GM18951 (cell line): ENCODE data around the gene LPP.

Source experiments
- POLR2A ChIP-seq: IDR thresholded peaks from 4 replicates; pipeline ENCODE4 v1.6.1; 2011; ENCODE audit warnings: mild to moderate bottlenecking; ENCODE audit not compliant: insufficient read length, insufficient read depth; ENCODE audit errors: extremely low read depth
- in situ Hi-C: fragments of 300-500 bp; cut with MboI; formaldehyde crosslinking; loops from one replicate; pipeline ENCODE4 v1.12.0; 2022; ENCODE audit warnings: low sequenced_read_pairs, mixed read lengths, inconsistent platforms; ENCODE audit not compliant: unreplicated experiment

The LPP gene

GRCh38 chr3:188183452-188183851 lies 29.5 kb downstream of the LPP start:
- in situ Hi-C loops, result no loop called here

GRCh38 chr3:188184160-188184559 lies 30.2 kb downstream of the LPP start:
- in situ Hi-C loops, result no loop called here

More at GRCh38 chr3:188183452-188183851, 29.5 kb downstream of the LPP start:
- TF ChIP-seq POLR2A, result no peak

GRCh38 chr3:188184649-188185048 lies 30.7 kb downstream of the LPP start:
- in situ Hi-C loops, result no loop called here
- no peak for TF ChIP-seq POLR2A

More at GRCh38 chr3:188184160-188184559, 30.2 kb downstream of the LPP start:
- no peak for TF ChIP-seq POLR2A

GRCh38 chr3:188185717-188186251 lies 31.8 kb downstream of the LPP start:
- in situ Hi-C loops, result no loop called here
- no peak for TF ChIP-seq POLR2A

- no peak for TF ChIP-seq POLR2A
- in situ Hi-C loops, result no loop called here
These were observed 33.1 kb downstream of the LPP start for GRCh38 chr3:188187053-188187452.

- in situ Hi-C loops, result no loop called here
- TF ChIP-seq POLR2A, result no peak
These were observed 35.0 kb downstream of the LPP start for GRCh38 chr3:188188911-188189310.

GRCh38 chr3:188191460-188191859 lies 37.5 kb downstream of the LPP start:
- in situ Hi-C loops, result no loop called here
- TF ChIP-seq POLR2A, result no peak

GRCh38 chr3:188192034-188192433 lies 38.1 kb downstream of the LPP start:
- no peak for TF ChIP-seq POLR2A
- in situ Hi-C loops, result no loop called here

- no peak for TF ChIP-seq POLR2A
- in situ Hi-C loops, result no loop called here
These were observed 40.4 kb downstream of the LPP start for GRCh38 chr3:188194332-188194731.

GRCh38 chr3:188196232-188196990 lies 42.5 kb downstream of the LPP start:
- no peak for TF ChIP-seq POLR2A
- in situ Hi-C loops, result no loop called here

GRCh38 chr3:188197388-188197847 lies 43.5 kb downstream of the LPP start:
- in situ Hi-C loops, result no loop called here
- TF ChIP-seq POLR2A, result no peak

- no peak for TF ChIP-seq POLR2A
These were observed 44.0 kb downstream of the LPP start for GRCh38 chr3:188198001-188198400.

GRCh38 chr3:188198760-188199327 lies 44.9 kb downstream of the LPP start:
- in situ Hi-C loops, result no loop called here
- no peak for TF ChIP-seq POLR2A

More at GRCh38 chr3:188198001-188198400, 44.0 kb downstream of the LPP start:
- in situ Hi-C loops, result no loop called here

- in situ Hi-C loops, result no loop called here
- TF ChIP-seq POLR2A, result no peak
These were observed 45.4 kb downstream of the LPP start for GRCh38 chr3:188199386-188199785.
